ENCODE data around the gene SLC49A4.

The SLC49A4 gene

GRCh38 chr3:122892118-122892960 is 97.5 kb downstream of the SLC49A4 start:
- Histone ChIP-seq H3K27ac (no peak overlapping the region), H3K4me3 (no peak overlapping the region)

DNA sequence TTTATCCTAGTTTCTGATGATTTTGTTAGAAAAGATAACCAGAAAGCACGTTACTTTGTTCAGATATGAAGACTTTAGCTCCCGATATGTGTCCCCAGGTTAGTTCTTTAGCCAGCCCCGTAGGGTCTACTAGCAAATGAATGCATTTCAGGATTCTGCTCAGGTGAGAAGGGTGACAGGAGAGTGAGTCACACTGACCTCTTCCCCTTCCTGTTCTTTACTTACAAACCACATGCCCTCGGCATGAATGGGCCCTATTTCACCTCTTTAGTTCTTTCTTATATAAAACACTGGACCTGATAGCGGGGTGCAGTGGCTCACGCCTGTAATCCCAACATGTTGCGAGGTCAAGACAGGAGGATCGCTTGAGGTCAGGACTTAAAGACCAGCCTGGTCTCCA is 98.4 kb downstream of the SLC49A4 start:
- H3K4me3 ChIP-seq = no peak overlapping the region
- no peak overlapping the region for H3K27ac ChIP-seq

DNA sequence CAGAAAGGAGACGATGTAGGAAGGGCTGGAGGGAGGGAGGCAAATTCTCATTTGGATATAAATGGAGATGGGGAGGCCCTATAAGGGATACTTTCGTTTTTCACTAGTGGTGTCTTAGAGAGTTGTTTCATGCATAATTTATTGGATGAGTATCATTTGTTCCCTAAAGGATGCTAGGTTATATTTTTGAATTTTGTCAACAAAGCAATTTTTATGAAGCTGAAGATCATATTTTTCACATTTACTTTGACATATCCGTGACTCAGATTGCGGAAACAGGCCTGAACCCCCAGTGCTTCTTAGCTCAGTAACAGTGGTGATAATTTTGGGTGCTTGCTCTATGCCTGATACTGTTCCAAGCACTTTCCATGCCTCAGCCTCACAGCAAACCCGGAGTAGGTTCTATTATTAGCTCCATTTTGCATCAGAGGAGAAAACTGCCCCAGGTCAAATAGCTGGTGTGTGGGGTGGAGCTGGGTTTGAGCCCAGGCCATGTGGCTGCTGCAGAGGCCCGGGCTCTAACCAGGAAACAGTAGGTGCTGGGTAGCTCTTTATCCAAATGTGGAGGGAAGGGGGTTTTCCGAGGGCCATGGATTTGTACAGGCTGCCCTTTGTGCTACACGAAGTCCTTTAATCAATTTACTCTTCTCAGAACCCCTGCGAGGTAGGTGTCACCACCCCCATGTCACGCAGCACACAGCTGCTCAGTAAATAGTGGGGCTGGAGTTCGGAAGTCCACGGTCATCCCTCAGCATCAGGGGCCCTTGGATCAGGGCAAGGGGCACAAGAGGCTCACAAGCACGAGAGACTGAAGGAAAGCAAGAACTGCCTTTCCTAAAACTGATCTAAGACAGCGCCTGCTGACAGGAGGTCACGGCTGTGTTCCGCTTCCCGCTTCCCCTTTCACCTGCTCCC is 99.1 kb downstream of the SLC49A4 start:
- Histone ChIP-seq H3K4me3 (no peak overlapping the region), H3K27ac (no peak overlapping the region)

- Histone ChIP-seq H3K27ac (no peak overlapping the region), H3K4me3 (no peak overlapping the region)
Measured at GRCh38 chr3:122898298-122898697, 103.4 kb downstream of the SLC49A4 start.

DNA sequence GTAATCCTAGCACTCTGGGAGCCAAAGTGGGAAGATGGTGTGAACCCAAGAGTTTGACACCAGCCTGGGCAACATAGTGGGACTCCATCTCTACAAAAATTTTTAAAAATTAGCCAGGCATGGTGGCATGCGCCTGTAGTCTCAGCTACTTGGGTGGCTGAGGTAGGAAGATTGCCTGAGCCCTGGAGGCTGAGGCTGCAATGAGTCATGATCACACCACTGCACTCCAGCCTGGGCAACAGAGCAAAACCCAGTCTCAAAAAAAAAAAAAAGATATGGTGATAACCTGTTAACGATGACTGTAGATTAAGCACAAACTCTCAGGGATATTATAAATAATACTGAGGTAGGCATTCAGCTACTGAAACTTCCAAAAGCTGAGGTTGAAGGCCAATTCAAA is 107.5 kb downstream of the SLC49A4 start:
- Histone ChIP-seq H3K27ac (no peak overlapping the region), H3K4me3 (no peak overlapping the region)

DNA sequence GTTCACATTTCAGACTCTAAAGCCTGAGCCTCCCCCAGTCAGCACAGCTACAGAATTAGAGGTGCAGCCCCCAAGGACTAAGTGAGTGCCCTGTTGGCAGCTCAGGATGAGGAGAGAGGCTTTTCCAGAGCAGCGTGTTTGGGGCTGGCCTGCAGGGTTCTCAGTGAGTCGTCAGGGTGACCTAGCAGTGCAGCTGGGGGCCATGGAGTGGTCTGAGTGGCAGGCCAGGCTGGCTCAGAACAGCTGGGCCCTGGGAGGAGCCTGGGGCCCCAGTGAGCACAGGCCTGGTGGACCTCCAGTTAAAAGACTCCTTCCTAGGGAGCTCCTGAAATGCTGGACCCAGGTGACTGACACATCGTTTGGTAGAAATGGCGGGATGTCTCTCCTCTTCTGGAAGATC is 108.3 kb downstream of the SLC49A4 start:
- Histone ChIP-seq H3K27ac (no peak overlapping the region), H3K4me3 (no peak overlapping the region)

DNA sequence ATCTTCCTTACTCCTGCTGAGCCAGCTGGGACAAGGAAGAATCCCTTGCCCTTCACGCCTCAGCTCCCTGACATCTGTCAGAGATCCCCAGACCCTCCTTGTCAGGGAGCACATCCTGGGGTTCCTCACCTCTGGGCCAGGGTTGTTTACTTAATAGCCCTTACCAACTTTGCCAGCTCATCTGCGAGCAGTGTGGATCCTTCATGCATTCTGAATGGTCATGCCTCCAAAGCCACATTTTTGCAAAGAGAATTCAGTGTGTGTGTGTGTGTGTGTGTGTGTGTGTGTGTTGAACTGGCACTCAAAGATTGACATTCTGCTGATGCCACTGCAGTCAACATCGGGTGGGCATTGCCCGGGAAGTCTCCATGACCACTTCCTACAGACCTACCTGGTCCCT is 112.6 kb downstream of the SLC49A4 start:
- Histone ChIP-seq H3K4me3 (no peak overlapping the region), H3K27ac (no peak overlapping the region)

DNA sequence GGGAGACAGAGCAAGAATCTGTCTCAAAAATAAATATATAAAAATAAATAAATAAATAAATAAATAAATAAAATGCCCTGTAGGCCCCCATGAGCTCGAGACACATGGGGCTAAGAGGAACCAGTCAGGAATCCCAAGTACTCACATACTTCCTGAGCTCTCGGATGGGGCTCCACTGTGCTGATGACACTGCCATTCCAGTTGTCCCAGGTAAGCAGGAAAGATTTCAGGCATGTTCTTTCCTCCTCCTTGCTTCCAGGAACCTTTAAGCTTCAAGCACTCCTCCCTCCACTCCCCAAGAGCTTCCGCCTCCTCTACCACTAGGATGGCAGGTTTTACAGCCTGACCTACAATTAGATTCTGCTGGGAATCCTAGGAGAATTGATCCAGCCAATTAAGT is 113.4 kb downstream of the SLC49A4 start:
- no peak overlapping the region for H3K4me3 ChIP-seq
- no peak overlapping the region for H3K27ac ChIP-seq

DNA sequence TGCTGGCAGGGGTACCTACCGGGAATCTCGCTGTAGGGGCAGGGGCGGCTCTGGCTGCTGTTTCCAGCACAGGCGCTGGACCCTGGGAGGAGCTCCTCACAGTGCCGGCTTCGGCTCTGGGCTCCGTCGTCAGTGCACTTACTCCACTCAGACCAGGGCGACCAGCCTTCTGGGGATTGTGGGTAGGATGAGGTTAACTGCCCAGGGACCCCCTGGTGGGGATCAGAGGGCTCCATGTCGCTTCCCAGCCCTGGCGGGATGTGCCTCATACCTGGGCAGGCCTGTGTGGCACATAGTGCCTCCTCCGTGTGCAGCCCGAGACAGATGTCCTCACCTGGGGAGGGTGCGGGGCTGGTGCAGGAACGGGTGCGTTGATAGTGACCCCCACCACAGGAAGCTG is 117.0 kb downstream of the SLC49A4 start:
- Histone ChIP-seq H3K27ac (no peak overlapping the region), H3K4me3 (no peak overlapping the region)

DNA sequence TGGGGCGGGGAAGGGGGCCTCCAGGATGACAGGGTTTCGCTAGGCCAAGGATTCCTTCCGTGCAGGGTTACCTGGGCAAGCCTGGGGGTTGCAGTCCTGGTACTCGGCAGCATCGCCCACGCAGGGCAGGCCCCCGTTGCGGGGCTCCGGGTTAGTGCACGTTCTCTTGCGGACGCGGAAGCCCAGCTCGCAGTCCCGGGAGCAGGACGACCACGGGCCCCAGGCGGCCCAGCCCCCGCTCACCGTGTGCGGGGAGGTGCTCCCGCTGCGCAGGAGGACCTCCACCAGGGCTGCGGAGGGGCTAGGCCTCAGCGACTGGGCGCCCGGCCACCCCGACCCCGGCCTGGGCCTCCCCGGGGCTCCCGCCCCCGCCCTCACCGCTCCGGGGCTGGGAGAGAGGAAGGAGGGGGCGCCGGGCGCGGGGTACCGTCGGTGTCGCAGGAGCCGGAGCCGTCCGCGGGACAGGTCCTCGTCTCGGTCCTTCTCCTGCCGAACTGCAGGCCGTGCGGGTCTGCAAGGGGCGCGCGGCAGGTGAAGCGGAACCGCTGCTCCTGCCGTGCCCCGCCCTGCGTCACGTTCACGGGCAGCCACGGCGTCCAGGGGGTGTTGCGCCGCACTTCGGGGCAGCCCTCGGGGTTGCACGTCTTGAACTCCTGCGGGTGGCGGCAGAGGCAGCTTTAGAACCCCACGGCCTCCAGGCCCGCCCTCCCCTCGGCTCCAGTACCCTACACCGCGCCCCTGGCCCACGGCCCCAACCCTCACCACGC is 118.1 kb downstream of the SLC49A4 start:
- Histone ChIP-seq H3K27ac (no peak overlapping the region), H3K4me3 (no peak overlapping the region)

- Histone ChIP-seq H3K4me3 (no peak overlapping the region), H3K27ac (no peak overlapping the region)
Measured at GRCh38 chr3:122913539-122914100, 118.8 kb downstream of the SLC49A4 start.

DNA sequence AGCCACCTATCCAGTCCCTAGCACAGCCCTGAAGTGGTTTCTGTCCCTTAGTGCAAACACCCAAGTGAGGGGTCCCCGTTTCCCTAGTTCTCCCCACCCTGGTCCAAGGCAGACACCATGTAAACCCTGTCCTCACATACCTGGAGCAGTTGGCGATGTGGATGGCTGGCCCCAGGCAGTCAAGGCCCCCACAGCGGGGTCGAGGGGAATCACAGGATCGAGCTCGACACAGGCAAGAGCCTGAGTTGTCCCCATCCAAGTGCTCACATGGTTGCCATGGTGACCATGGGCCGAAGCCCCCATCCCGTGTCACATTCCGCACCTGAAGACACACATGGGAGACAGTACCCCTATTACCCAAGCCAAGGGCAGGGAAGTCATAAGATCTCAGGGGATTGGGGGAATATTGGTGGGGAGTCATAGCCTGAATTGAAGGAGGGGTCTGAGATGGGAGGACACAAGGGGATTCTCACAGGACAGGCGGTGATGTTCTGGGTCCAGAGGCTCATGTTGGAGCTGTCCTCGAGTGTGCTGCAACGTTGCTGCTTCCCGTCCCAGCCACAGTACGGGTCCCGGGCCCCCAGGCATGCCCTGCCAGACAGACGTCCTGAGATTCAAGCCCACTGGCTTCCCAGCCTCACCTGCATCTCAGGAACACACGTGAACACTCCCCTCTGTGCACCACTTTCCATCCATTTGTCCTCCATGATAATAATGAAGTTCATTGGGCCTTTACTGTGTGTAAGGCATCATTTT is 120.6 kb downstream of the SLC49A4 start:
- H3K27ac ChIP-seq = no peak overlapping the region
- H3K4me3 ChIP-seq = no peak overlapping the region

DNA sequence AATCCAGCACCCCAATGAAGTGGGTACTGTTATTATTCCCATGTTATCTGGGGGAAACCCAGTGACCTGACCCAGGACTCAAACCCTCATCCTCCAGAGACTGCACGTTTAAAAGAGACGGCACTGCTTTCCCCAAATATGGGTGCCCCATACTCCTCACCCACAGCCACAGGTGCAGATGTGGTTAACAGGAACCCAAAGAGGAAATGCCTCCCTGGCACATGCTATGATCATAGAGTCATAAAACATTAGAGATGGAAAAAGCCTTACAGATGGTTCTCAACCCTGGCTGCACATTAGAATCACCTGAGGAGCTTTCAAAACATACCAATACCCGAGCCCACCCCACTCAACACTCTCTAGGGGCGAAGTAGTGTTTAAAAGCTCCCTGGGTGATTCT is 121.2 kb downstream of the SLC49A4 start:
- no peak overlapping the region for H3K4me3 ChIP-seq
- no peak overlapping the region for H3K27ac ChIP-seq

- Histone ChIP-seq H3K27ac (no peak overlapping the region), H3K4me3 (no peak overlapping the region)
Measured at GRCh38 chr3:122916580-122916979, 121.7 kb downstream of the SLC49A4 start.

- H3K4me3 ChIP-seq = no peak overlapping the region
- no peak overlapping the region for H3K27ac ChIP-seq
Measured at GRCh38 chr3:122917412-122917811, 122.5 kb downstream of the SLC49A4 start.

DNA sequence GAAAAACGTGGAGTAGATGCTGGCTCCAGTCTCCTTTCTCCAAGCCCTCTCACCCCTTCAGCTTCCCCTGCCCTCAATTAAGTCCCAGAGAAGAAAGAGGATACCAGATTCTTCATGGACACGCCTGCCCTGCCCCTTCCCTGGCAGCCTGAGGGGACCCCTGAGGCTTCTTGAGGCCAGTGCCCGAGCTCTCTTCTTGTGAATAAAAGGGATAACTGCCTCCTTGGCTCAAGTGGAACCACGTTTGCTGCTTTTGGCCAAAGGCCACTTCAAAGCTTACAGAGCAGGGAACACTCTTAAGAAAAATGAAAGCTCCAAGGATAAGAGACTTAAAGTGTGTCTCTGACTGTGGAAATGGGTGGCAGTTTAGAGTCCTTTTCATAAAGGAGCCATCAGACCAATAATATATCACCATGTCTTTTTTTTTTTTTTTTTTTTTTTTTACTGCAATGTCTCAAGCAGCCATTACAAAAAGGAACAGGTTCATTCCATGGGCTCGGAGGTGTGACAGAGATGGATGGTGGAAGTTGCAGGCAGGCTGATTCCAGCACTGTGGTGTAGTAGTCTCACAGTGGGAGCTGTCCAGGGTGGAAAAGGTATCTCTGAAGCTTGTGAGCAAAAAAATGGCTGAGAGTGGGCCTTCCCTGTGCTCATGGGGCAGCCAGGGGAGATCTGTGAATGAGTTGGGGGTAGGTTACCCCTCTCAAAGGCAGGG is 123.9 kb downstream of the SLC49A4 start:
- Histone ChIP-seq H3K27ac (no peak overlapping the region), H3K4me3 (no peak overlapping the region)

GRCh38 chr3:122919291-122919610 is 124.4 kb downstream of the SLC49A4 start:
- no peak overlapping the region for H3K27ac ChIP-seq

GRCh38 chr3:122920986-122921385 is 126.1 kb downstream of the SLC49A4 start:
- no peak overlapping the region for H3K27ac ChIP-seq
- H3K4me3 ChIP-seq = no peak overlapping the region

More at GRCh38 chr3:122919291-122919610, 124.4 kb downstream of the SLC49A4 start:
- H3K4me3 ChIP-seq = no peak overlapping the region

All from skin epidermis (tissue), 12 donors.